Upper lobe of left lung (tissue), 4 donors: ENCODE data around the gene IP6K1.
"Not testable (repeated sequence)": the region's sequence is repeated elsewhere in the genome, so short reads cannot be mapped to it uniquely, and the experiment has no call there.

Experiments
- EP300 ChIP-seq, 4 donors: sonication (generic); formaldehyde crosslinking; IDR thresholded peaks; one replicate each; pipeline ENCODE4 v1.5.1; 2017; ENCODE audit warnings: antibody characterized with exemption in 4 of 4, control low read depth in 2 of 4
- TF ChIP-seq, protein P1 (sequence below), 6 experiments: fragments of 450-650 bp in 4 of 6; fragments of 200-600 bp in 2 of 6; sonication (generic) in 2 of 6; IDR thresholded peaks; one replicate each; pipeline ENCODE4 v1.5.1; 2016 to 2019; ENCODE audit warnings: antibody characterized with exemption in 6 of 6

DNA sequence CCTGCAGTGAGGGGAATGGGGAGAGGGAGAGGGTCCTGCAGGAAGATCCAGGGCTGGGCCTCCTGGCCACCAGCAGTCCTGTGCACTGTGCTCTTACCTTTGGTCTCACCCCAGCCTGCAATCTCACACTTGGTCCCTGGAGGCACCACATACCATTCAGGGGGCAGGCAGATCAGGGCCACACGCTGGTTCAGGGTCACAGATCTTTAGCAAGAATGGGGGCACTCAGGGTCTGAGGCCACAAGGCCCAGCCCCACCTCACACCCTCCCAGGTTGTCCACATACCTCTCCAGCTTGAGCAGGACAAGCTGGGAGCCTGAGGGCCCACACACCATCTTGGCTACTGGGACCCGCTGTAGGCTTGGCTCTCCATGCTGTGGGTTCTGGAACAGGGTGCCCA is 101.9 kb downstream of the IP6K1 start:
- TF ChIP-seq, protein P1, sequence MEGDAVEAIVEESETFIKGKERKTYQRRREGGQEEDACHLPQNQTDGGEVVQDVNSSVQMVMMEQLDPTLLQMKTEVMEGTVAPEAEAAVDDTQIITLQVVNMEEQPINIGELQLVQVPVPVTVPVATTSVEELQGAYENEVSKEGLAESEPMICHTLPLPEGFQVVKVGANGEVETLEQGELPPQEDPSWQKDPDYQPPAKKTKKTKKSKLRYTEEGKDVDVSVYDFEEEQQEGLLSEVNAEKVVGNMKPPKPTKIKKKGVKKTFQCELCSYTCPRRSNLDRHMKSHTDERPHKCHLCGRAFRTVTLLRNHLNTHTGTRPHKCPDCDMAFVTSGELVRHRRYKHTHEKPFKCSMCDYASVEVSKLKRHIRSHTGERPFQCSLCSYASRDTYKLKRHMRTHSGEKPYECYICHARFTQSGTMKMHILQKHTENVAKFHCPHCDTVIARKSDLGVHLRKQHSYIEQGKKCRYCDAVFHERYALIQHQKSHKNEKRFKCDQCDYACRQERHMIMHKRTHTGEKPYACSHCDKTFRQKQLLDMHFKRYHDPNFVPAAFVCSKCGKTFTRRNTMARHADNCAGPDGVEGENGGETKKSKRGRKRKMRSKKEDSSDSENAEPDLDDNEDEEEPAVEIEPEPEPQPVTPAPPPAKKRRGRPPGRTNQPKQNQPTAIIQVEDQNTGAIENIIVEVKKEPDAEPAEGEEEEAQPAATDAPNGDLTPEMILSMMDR (IDR thresholded peaks at IDR 0.05), result not testable (repeated sequence)
- not testable (repeated sequence) for TF ChIP-seq EP300 (IDR thresholded peaks at IDR 0.05)
